GM13977 (cell line): Measurements from ENCODE around the gene FAM168A.

Experiments used
- DNase-seq: peaks from one replicate; pipeline ENCODE4 v3.0.0; 2012; ENCODE audit warnings: low spot score
- in situ Hi-C: fragments of 300-500 bp; cut with MboI; formaldehyde crosslinking; loops from one replicate; pipeline ENCODE4 v1.12.0; 2022; ENCODE audit warnings: low sequenced_read_pairs, low pct_unique_long_range_greater_than_20kb, mixed read lengths, inconsistent platforms; ENCODE audit not compliant: unreplicated experiment
- TF ChIP-seq, protein P1 (sequence below): IDR thresholded peaks from 2 replicates; pipeline ENCODE4 v1.5.1; 2012; ENCODE audit warnings: mild to moderate bottlenecking, control low read depth; ENCODE audit not compliant: insufficient read depth; ENCODE audit errors: extremely low read depth, missing control alignments

Gene FAM168A

DNA sequence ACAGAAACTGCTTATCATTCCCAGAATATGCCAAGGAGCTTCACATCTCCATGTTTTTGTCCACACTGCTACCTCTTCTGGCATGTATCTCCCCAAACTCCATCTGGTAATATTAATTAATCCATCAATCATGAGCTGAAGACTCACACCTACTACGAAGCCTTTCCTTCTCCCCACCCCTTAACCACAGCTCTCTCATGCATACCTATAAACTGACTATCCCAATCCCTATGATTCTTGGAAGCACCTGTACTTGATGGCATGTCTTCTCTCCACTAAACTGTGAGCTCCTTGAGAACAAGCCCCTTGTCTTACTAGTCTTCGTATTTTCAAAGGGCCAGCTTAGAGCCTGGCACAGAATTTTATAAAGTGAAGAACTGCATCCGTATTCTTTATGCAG, 174.4 kb downstream of the FAM168A start:
- in situ Hi-C loops: no loop called here
- TF ChIP-seq, protein P1, sequence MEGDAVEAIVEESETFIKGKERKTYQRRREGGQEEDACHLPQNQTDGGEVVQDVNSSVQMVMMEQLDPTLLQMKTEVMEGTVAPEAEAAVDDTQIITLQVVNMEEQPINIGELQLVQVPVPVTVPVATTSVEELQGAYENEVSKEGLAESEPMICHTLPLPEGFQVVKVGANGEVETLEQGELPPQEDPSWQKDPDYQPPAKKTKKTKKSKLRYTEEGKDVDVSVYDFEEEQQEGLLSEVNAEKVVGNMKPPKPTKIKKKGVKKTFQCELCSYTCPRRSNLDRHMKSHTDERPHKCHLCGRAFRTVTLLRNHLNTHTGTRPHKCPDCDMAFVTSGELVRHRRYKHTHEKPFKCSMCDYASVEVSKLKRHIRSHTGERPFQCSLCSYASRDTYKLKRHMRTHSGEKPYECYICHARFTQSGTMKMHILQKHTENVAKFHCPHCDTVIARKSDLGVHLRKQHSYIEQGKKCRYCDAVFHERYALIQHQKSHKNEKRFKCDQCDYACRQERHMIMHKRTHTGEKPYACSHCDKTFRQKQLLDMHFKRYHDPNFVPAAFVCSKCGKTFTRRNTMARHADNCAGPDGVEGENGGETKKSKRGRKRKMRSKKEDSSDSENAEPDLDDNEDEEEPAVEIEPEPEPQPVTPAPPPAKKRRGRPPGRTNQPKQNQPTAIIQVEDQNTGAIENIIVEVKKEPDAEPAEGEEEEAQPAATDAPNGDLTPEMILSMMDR: no peak
- no peak for DNase-seq

DNA sequence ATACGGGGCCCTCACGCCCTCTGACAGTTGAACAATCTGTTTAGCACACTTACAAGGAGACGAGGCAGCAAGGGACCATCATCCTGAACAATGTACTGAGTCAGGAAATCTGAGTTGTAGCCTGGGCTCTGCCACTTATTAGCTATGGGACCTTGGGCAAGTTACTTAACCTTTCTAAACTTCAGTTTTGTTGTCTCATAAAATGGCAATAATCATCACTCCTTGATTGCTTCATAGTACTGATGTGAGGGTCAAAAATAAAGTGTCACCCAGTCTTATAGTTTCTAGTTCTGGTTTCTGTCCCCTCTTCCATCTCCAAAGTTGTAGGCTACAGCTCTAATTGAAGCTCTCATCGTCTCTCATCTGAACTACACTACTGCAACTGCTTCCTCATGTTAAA, 175.0 kb downstream of the FAM168A start:
- TF ChIP-seq, protein P1: no peak
- in situ Hi-C loops: no loop called here
- DNase-seq: no peak

DNA sequence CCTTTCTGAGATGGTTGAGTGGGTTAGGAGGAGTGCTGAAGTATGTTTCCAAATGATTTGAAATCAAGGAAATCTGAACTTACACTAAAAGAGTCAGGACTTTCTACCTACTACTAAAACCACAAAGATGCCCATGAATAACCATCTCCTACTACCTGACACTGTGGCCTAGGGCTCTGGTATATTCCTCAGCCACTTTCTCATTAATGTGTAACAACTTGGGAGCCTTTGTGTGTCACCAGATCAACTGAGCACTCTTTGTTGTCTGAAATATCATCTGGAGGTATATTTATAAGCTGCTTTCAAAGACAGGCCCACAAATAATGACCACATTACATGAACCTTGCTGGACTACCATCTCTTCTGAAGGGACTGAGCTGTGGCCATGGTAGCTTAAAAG, 177.8 kb downstream of the FAM168A start:
- TF ChIP-seq, protein P1: no peak
- in situ Hi-C loops: no loop called here
- DNase-seq: no peak

DNA sequence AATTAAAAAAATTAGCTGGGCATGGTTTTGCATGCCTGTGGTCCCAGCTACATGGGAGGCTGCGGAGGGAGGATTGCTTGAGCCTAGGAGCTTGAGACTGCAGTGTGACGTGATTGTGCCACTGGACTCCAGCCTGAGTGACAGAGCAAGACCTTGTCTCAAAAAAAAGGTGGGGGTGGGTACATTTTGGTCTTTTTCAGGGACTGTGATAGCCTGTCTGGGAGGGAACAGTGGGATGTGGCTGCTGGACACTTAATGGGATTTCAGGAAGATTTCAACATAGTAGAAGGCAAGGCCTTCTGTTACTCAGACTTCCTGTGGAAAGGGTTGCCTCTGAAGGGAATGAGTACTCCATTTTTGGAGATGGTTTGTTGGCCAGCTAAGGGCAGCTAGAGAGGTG, 181.1 kb downstream of the FAM168A start:
- TF ChIP-seq, protein P1: no peak
- DNase-seq: no peak
- in situ Hi-C loops: no loop called here

DNA sequence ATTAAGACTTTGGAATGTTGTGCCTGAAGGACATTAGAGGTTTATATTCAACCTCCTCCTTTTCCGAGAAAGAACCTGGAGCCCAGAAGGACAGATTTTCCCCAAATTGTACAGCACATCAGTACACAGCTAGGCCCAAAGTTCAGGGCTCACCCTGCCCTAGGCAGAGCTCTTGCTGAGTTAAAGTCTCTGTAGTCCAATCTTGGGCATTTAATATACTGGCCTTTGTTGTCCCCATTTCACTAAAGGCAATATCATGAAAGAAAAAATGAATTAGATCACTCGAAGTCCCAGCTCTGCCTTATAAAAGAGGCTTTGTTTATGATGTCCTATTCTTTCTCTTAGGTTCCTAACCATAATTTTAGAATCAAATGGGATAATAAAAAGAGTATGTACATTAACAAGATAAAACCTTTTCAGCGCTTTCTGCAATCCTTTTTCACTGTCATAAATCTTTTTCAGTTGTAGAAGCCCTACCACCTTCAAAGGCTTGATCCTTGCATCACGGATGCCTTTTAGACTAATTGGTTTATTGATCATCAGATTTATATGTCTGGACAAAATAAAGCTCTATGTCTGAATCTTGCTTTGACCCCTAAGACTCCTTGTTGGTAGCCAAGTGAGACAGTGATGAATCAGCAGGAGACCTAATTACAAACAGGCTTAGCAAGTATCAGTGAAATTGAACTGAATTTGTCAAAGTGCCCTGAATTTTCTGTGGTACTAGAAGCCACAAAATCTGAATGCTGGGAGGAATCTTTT, 181.9 kb downstream of the FAM168A start:
- DNase-seq: no peak
- TF ChIP-seq, protein P1: no peak
- in situ Hi-C loops: no loop called here

DNA sequence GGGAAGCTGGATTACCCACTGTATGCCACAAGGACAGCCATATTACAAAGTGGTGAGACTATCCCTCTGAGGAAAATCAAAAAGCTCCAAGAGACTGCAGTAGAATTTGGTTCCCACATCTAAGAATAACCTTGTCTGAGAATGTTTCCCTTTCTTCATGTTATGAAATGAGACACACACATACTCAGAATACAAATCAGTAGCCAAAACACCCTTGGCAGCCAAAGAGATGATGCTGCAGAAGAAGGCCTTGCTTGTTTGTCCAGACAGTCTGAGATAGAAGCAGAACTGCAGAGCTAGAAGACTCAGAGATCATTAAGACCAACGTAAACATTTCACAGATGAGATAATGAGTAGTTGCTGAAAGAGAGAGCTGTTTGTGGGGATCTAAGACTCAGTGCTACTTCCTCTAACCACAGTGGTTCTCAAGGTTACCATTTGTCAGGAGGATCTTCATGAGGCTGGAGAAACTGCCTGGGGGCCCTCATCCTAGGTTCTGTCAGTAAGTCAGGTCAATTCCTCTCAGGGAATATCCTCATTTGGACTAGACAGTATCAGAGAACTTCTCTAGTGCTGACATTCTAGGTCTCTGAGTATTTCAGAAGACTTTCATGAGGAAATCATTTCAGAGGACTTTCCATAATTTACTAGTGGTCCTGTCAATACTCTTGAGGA, 182.8 kb downstream of the FAM168A start:
- DNase-seq: no peak
- in situ Hi-C loops: no loop called here
- TF ChIP-seq, protein P1: no peak
